ENCODE results near the gene ARHGAP1. TPM values are rescaled to one million over a fixed set of nuclear protein-coding genes. Genes with fewer than 3 reads are reported as not detected.

Gene ARHGAP1
- total and polyA plus RNA-seq, 2 experiments from 2014 or later: 54.3 to 98.5 TPM

DNA sequence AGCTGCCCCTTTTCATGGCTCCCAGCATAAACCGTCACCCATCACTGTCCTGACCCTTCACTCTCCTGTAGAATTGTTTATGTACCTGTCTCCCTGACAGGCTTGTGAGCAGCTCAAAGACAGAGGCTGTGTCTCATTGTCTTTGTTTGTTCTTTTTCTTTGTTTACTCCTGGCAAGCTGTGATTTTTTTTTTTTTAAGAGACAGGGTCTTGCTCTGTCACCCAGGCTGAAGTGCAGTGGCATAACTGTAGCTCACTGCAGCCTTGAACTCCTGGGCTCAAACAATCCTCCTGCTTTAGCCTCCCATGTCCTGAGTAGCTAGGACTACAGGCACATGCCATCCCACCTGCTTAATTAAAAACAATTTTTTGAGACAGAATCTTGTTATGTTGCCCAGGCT, 9.7 kb downstream of the ARHGAP1 start:
- no peaks in the 10 kb centered on the region for H3K27me3 ChIP-seq (replicated peaks; ENCODE audit: insufficient read depth)
- peaks cover 6% of the 10 kb centered on the region for H3F3A ChIP-seq (ENCODE audit: insufficient read depth)
- in situ Hi-C loops (cut with MboI): no loop called here
- no peaks in the 10 kb centered on the region for H3K9me2 ChIP-seq (ENCODE audit: insufficient read depth)
- DNase-seq: no peak
- H3K79me2 ChIP-seq (ENCODE audit: insufficient read depth): peaks cover 60% of the 10 kb centered on the region
- H2AFZ ChIP-seq: no peak overlapping the region
- TF ChIP-seq EZH2phosphoT487 (IDR thresholded peaks at IDR 0.05; ENCODE audit: insufficient read depth, low read depth): no peak
- no peak for TF ChIP-seq EZH2 (IDR thresholded peaks at IDR 0.05; ENCODE audit: insufficient read depth, poor library complexity, severe bottlenecking)
- 97 to 100% methylated on average over 1 of the region's 1 CpG for WGBS, 2 experiments (ENCODE audit: low coverage in 1 of 2, low lambda C conversion rate in 2 of 2, missing lambda C conversion rate in 2 of 2)
- H3K36me3 ChIP-seq (ENCODE audit: low read depth): peaks cover 24% of the 10 kb centered on the region
- peaks cover 11% of the 10 kb centered on the region for H3K4me1 ChIP-seq (ENCODE audit: insufficient read depth)
- no peak overlapping the region for H3K27ac ChIP-seq
- H3K9me3 ChIP-seq (ENCODE audit: low read depth): no peaks in the 10 kb centered on the region
- no peak overlapping the region for H3K4me2 ChIP-seq (ENCODE audit: unreplicated experiment)
- H3K4me3 ChIP-seq: no peak overlapping the region
- no peak overlapping the region for H3K9ac ChIP-seq
- no peaks in the 10 kb centered on the region for H4K20me1 ChIP-seq (ENCODE audit: insufficient read depth)

DNA sequence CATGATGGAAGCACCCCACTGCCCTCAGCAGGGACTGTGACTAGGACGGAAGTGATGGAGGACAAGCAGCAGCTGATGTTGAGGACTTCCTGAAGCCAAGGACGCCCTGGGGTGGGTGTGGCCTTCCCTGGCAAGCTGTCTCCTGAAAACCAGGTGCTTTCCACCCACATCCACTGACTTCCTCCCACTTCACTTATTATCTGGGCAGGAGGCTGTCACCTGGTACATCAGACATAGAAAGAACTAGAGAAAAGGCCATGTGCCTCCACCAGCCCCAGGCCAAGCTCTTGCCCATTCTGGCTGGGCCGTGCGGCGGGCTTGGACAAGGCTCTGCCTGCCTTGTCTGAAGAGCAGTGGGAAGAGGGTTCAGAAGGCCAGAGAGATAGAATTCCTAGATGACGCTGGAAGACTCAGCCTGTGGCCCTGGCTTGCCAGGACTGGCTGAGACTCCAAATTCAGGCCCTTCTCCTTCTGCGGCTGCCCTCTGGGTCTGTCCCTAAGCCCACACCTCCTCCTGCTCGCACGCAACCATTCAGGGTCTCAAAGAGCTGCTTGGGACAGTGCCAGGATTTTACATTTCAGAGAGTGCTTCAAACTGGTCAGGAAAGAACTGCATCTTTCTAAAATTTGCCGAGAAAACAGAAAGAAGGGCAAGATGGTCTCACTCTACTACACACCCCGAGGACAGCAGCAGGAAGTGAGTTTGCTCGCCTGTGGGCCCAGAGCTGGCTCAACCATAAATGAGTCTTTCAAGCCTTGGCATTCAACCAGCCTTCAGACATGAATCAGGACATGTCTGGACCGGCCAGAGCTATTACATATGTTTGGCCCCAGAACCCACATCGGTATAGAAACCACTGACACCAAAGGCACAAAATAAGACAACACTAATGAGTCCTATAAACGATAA, 13.3 kb downstream of the ARHGAP1 start:
- Histone ChIP-seq H3K9me3 (ENCODE audit: low read depth) (no peaks in the 10 kb centered on the region), H3K79me2 (ENCODE audit: insufficient read depth) (peaks cover 46% of the 10 kb centered on the region), H3K36me3 (ENCODE audit: low read depth) (peaks cover 17% of the 10 kb centered on the region), H4K20me1 (ENCODE audit: insufficient read depth) (no peaks in the 10 kb centered on the region), H3K4me1 (ENCODE audit: insufficient read depth) (peaks cover 11% of the 10 kb centered on the region), H2AFZ (no peak overlapping the region), H3F3A (ENCODE audit: insufficient read depth) (peaks cover 9% of the 10 kb centered on the region), H3K4me2 (ENCODE audit: unreplicated experiment) (peak overlapping the region; percentile 15), H3K27me3 (replicated peaks; ENCODE audit: insufficient read depth) (no peaks in the 10 kb centered on the region), H3K9me2 (ENCODE audit: insufficient read depth) (no peaks in the 10 kb centered on the region), H3K27ac (peak overlapping the region; percentile 78), H3K4me3 (no peak overlapping the region), H3K9ac (peak overlapping the region; percentile 50)
- 74 to 82% methylated on average over 15 of the region's 15 CpGs for WGBS, 2 experiments (ENCODE audit: low coverage in 1 of 2, low lambda C conversion rate in 2 of 2, missing lambda C conversion rate in 2 of 2)
- peak; percentile 96 for DNase-seq
- TF ChIP-seq EZH2phosphoT487 (IDR thresholded peaks at IDR 0.05; ENCODE audit: insufficient read depth, low read depth): no peak
- no peak for TF ChIP-seq EZH2 (IDR thresholded peaks at IDR 0.05; ENCODE audit: insufficient read depth, poor library complexity, severe bottlenecking)
- in situ Hi-C loops (cut with MboI): no loop called here

DNA sequence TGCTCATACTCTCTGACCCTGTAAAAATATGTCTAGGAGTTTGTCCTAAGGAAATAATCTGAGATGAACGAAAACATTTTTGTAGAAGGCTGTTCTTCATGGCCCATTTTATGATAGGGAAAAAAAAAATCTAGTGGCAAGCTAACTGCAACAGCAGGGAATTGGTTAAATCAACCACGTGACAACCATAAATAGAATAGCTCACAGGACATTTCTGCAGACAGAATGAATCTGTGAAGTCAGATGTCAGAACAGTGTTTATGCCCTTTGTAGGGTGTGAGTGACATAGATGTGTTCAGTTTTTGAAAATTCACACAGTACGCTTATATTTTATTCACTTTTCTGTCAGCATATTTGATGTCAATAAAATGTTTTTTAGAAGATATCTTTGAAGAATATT, 16.1 kb downstream of the ARHGAP1 start:
- no peak for DNase-seq
- no peak overlapping the region for H3K4me2 ChIP-seq (ENCODE audit: unreplicated experiment)
- H4K20me1 ChIP-seq (ENCODE audit: insufficient read depth): no peaks in the 10 kb centered on the region
- peaks cover 11% of the 10 kb centered on the region for H3K4me1 ChIP-seq (ENCODE audit: insufficient read depth)
- no peak overlapping the region for H3K9ac ChIP-seq
- no peak for TF ChIP-seq EZH2phosphoT487 (IDR thresholded peaks at IDR 0.05; ENCODE audit: insufficient read depth, low read depth)
- TF ChIP-seq EZH2 (IDR thresholded peaks at IDR 0.05; ENCODE audit: insufficient read depth, poor library complexity, severe bottlenecking): no peak
- no peak overlapping the region for H3K27ac ChIP-seq
- in situ Hi-C loops (cut with MboI): no loop called here
- peaks cover 28% of the 10 kb centered on the region for H3K36me3 ChIP-seq (ENCODE audit: low read depth)
- H2AFZ ChIP-seq: no peak overlapping the region
- H3K4me3 ChIP-seq: no peak overlapping the region
- H3K79me2 ChIP-seq (ENCODE audit: insufficient read depth): peaks cover 42% of the 10 kb centered on the region
- no peaks in the 10 kb centered on the region for H3K27me3 ChIP-seq (replicated peaks; ENCODE audit: insufficient read depth)
- no peaks in the 10 kb centered on the region for H3K9me2 ChIP-seq (ENCODE audit: insufficient read depth)
- 64 to 74% methylated on average over 3 of the region's 3 CpGs for WGBS, 2 experiments (ENCODE audit: low coverage in 1 of 2, low lambda C conversion rate in 2 of 2, missing lambda C conversion rate in 2 of 2)
- H3K9me3 ChIP-seq (ENCODE audit: low read depth): no peaks in the 10 kb centered on the region
- H3F3A ChIP-seq (ENCODE audit: insufficient read depth): peaks cover 9% of the 10 kb centered on the region

DNA sequence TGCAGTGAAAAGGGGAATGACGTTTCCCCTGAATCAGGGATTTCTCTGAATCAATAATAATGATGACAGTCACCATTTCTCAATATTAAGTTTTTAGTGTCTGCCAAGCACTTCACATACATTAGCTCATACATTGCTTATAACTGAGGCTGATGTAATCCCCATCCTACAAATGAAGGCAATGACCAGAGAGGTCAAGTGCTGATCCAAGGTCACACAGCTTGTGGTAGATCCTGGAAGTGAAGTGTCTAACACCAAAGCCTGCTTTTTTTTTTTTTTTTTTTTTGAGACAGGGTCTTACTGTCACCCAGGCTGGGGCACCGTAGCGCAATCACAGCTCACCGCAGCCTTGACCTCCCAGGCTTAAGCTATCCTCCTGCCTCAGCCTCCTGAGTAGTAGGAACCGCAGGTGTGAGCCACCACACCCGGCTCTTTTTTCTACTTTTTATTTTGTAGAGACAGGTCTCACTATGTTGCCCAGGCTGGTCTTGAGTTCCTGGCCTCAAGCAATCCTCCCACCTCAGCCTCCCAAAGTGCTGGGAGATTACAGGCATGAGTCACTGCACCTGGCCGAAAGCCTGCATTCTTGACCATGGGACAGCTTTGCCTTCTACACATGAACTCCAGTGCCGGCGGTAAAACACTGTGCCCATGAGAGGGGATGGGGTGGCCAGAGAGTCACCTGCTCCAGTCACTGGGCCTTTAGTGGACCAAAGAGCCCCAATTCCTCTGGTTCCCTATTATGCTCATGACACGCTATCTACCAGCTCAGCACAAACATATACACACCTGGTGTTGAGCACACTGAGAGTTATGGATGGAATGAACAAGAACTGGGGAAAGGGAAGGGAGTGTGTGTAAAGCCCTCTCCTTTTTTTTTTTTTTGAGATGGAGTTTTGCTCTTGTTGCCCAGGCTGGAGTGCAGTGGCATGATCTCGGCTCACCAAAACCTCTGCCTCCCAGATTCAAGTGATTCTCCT, 17.4 kb downstream of the ARHGAP1 start:
- peaks cover 11% of the 10 kb centered on the region for H3K4me1 ChIP-seq (ENCODE audit: insufficient read depth)
- H3K27ac ChIP-seq: no peak overlapping the region
- peaks cover 28% of the 10 kb centered on the region for H3K36me3 ChIP-seq (ENCODE audit: low read depth)
- H3K4me3 ChIP-seq: no peak overlapping the region
- in situ Hi-C loops (cut with MboI): no loop called here
- H3K27me3 ChIP-seq (replicated peaks; ENCODE audit: insufficient read depth): no peaks in the 10 kb centered on the region
- TF ChIP-seq EZH2phosphoT487 (IDR thresholded peaks at IDR 0.05; ENCODE audit: insufficient read depth, low read depth) (no peak), EZH2 (IDR thresholded peaks at IDR 0.05; ENCODE audit: insufficient read depth, poor library complexity, severe bottlenecking) (no peak)
- H3K9ac ChIP-seq: no peak overlapping the region
- no peaks in the 10 kb centered on the region for H4K20me1 ChIP-seq (ENCODE audit: insufficient read depth)
- DNase-seq: peak; percentile 19
- no peak overlapping the region for H3K4me2 ChIP-seq (ENCODE audit: unreplicated experiment)
- H3F3A ChIP-seq (ENCODE audit: insufficient read depth): peaks cover 8% of the 10 kb centered on the region
- peaks cover 36% of the 10 kb centered on the region for H3K79me2 ChIP-seq (ENCODE audit: insufficient read depth)
- WGBS, 2 experiments (ENCODE audit: low coverage in 1 of 2, low lambda C conversion rate in 2 of 2, missing lambda C conversion rate in 2 of 2): 88 to 94% methylated on average over 11 of the region's 11 CpGs
- no peak overlapping the region for H2AFZ ChIP-seq
- no peaks in the 10 kb centered on the region for H3K9me2 ChIP-seq (ENCODE audit: insufficient read depth)
- no peaks in the 10 kb centered on the region for H3K9me3 ChIP-seq (ENCODE audit: low read depth)

All from GM23248 (cell line).